Stimulated activated CD8-positive, alpha-beta memory T cell treated with anti-CD3 and anti-CD28 coated beads, Interleukin-2, amount 100 ng/mL, for 1 hour (primary cell): ENCODE data around the gene PHF20.
"Not testable (repeated sequence)": the region's sequence is repeated elsewhere in the genome, so short reads cannot be mapped to it uniquely, and the experiment has no call there.

Experiments used
- DNase-seq, 2 donors: peaks; one replicate each; pipeline ENCODE4 v3.0.0-alpha.2; 2020; ENCODE audit warnings: low read depth in 2 of 2

PHF20 gene

DNA sequence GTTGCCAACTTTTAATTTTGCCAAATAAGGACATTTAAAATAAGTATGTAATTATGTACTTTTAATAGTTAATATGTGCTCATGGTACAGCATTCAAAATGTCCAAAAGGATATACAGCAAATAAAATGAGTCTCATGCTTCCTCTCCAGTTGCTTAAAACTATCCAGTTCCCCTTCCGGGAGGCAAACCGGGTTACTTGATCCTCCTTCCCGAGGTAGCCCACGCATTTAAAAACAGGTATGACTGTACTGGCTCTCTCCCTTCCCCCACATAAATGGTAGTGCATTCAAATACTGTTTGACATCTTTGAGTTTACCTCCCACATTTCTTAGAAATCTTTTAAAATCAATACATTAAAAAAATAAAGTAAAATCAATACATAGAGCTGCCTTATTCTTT is 66.4 kb downstream of the PHF20 start:
- DNase-seq = no peak

DNA sequence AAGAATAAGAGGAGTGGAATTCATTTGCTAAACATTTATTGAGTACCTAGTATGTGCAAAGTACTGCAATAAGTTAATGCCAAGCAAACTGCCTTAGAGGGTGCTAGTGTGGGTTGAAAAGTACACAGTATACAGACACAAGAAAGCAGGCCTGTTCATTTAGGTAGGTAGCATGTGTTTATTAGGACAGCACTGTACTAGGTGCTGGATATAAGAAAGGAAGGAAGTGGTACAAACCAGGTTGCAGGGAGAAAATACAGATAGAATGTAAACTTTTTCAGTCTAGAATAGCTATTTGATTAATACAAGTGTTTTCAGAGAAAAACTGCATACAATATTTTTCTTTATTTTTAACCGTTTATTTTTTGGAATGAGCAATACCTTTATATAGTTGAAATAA is 68.1 kb downstream of the PHF20 start:
- DNase-seq = no peak

DNA sequence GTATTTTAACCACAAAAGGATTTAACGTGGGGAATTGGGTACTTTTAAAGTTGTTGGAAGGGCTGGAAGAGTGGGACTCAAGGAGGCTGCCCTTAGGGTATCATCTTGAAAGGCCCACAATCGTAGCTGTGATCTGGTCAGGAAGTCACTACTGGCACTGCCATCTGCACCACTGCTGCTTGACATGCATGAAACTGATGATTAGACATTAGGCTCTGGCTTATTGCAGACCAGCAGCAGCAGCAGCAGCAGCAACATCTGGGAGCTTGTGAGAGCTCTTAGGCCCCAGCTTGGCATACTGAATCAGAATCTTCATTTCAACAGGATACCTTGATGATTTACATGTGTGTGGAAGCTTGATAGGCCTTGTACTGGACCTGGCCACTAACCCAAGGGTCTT is 68.6 kb downstream of the PHF20 start:
- no peak for DNase-seq

DNA sequence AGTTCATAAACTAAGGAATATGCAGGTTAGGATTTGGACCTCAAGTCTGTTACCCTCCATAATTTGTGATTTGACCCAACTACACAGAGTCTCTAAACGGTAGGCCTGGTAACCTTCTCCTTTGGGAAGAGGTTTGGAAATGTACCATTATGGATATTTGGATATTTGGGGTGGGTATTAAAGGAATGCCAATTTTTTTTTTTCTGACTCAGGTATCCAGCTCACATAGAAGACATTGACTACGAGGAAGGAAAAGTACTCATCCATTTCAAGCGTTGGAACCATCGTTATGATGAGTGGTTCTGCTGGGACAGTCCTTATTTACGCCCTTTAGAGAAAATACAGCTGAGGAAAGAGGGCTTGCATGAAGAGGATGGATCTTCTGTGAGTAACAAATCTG is 70.5 kb downstream of the PHF20 start:
- no peak for DNase-seq

DNA sequence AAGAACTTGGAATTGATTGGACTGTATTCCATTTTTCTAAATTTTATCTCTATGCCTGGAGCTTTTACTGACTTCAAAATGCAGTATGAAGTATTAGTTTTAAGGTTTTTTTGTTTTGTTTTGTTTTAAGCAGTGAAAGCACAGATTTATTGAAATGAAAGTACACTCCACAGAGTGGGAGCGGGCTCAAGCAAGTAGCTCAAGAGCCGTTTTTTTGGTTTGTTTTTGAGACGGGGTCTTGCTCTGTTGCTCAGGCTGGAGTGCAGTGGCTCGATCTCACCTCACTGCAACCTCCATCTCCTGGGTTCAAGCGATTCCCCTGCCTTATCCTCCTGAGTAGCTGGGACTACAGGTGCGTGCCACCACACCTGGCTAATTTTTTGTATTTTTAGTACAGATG is 72.1 kb downstream of the PHF20 start:
- not testable (repeated sequence) for DNase-seq

DNA sequence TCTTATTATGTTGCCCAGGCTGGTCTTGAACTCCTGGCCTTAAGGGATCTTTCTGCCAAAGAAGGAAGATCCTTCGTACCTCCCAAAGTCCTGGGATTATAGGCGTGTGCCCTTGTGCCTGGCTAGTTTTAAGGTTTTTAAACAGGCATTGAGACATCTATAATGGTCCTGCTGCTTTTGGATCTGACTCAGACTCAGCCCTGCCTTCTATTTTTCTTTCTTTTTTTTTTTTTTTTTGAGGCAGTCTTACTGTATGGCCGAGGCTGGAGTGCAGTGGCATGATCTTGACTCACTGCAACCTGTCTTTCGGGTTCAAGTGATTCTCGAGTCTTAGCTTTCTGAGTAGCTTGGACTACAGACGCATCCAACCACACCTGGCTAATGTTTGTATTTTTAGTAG is 73.7 kb downstream of the PHF20 start:
- no peak for DNase-seq

DNA sequence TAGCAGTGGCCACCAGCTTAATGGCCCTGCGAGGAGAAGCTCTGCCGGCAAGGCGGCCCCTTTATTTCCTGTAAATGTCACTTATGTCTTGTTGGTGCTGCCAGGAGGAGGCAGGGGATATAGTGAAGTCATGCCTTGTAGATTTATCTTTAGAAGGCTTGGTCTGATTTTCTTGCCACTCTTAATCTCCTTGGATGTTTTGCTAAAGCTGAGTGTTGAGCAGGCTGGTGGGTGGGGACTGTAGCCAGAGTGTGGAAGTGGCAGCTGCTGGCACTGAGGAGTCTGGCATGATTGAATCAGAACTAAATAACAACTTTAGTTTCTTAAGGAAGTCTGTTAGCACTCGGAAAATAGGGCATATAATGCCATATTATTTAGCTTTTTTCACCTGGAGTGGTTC is 77.9 kb downstream of the PHF20 start:
- DNase-seq = no peak

DNA sequence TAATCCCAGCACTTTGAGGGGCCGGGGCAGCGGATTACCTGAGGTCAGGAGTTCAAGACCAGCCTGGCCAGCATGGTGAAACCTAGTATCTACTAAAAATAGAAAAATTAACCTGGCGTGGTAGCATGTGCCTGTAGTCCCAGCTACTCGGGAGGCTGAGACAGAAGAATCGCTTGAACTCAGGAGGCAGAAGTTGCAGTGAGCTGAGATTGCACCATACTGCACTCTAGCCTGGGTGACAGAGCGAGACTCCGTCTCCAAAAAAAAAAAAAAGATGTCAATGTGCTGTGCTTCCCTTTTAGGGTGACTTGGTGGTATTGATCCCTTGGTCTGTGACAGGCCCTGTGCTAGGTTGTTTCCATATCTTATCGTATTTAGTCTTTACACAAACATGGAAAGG is 79.8 kb downstream of the PHF20 start:
- DNase-seq = not testable (repeated sequence)

DNA sequence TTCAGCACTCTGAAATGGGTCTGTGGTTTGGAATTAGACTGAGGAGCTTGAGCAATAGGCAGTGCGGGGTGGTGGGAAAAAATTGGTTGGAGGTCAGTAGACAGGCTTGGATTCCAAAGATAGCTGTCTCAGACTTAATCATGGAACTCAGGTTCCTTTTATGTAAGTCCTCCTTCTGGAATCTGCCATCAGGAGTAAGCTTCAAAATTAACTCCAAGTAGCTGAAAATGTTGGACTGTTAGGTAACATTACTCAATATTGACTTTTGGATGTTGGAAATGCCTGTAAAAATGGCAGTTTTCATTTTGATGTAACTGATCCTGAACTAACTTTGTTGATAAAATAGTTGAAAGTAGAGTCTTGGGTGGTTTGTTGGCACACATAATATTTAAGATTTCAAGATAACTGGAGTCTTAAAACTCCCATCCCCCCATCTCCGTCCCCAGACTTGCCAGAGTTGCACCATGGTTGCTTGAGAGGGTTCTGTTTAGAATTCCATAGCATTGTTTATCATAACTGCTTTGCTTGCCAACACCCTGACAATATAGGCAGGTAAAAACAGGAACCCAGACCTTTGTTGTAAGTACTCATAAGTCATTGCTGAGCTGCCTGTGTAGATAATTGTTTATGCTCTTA is 83.0 kb downstream of the PHF20 start:
- DNase-seq = no peak

DNA sequence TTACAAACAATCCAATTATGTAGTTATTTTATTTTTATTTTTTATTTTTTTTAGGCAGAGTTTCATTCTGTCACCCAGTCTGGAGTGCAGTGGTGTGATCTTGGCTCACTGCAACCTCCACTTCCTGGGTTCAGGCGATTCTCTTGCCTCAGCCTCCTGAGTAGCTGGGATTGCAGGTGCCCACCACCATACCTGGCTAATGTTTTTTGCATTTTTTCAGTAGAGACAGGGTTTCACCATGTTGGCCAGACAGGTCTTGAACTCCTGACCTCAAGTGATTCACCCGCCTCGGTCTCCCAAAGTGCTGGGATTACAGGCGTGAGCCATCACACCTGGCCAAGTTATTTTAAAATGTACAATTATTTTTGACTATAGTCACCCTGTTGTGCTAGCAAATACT is 83.8 kb downstream of the PHF20 start:
- DNase-seq = not testable (repeated sequence)

DNA sequence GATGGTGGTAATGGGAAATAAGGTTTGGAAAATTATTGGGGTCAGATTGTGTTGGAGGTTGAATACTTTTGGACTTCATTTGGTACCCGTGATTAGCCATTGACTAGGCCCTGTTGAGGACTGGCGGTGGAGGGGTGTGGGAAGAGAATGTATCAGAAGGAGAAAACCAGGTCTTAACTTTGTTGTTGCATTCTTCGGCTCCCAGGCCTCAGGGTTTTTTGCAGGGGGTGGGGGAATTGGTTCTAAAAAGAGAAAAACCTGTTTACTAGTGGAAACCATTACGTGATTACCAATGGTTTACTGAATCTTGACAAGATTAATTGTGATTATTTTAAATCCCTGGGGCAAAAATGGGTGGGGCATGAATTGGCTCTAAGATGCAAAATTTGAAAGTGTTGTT is 85.1 kb downstream of the PHF20 start:
- no peak for DNase-seq

DNA sequence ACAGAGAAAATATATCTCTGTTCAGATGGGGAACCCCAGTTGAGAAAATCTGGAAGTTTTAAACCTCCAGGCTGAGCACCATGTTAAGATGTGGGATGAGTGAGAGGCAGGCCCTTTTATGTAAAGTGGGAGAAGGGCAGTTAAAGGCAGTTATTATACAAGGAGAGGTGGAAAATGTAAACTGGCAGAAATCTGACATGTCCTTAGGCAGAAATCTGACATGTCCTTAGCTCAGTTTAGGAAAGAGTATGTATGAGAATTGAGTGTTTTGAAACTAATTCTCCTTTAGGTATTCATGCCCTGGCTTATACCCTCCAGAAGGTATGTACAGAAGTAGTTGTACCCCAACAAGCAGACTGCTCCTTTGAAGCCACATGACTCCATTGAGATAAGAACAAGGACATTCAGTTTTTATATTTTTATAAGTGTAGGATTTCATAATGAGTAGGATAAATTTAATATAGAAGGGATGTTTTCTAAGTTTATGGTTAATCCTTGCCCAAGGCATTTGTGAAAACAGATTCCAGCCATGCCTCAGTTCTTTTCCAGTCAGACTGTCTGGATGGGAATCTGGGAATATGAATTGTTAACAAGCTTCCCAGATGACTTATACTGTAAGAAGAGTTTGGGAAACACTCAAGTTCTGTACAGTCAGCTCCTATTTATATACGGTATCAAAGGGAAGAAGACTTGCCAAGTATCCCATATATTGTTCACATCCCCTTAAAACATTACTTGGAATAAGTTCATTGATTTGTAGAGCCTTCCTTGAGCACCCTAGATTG is 94.8 kb downstream of the PHF20 start:
- no peak for DNase-seq

DNA sequence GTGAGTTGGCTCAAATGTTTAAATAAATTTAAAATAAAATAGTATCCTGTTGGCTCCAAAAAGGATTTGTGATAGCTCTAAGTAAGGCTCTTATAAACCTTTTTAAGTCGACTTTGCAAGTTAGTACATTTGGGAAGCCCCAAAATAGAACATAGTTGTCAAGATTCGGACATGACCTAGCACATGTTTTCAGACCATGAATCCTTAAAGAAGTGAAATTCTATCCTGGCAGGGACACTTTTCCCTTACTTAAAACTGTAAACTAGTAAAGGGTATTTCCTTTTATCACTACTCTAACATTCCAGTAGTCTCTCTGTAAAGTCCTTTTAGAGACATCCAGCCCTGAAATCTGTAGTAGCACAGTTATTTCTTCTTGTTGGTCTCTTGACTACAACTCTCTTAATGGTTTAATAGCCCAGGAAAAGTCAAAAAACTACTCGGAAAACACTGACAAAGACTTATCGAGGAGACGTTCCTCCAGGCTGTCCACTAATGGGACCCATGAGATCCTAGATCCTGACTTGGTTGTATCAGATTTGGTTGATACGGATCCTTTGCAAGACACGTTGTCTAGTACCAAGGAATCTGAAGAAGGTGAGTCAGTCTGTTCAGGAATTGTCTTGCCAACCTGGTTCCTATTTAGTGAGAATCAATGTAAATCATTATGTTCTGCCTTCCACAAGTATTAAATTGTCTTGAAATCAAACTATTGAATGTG is 98.9 kb downstream of the PHF20 start:
- no peak for DNase-seq

DNA sequence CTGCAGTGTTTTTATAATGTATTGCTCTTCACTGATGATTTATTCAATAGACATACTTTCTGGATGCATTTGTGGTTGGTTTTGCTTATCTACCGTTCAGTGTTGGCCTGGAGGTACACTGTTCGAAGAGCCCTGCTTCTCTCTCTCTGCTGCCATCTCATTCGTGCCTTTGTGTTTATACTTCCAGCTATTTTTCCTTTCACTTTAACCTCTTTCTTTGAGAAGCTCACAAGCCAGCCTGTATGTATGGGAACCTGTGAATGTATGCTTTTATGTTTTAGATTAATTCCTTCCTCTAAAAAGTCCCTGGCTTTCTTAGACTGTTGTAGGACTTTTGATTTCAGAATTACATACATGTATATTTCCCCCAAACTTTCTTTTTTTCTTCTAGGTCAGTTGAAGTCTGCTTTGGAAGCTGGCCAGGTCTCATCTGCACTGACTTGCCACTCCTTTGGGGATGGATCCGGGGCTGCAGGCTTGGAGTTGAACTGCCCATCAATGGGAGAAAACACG is 99.5 kb downstream of the PHF20 start:
- DNase-seq = no peak

DNA sequence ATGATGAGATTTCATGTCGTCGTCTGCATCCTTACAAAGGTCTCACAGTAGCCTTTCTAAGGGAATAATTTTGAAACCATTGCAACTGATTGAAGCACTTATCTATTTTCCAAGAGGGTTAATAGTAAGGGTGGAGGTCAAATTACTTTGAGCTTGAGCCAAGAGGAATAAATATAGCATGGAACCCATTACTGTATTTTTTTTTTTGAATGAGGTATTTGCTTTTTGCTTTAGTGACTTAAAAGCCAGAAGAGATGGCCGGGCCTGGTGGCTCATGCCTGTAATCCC is 104.2 kb downstream of the PHF20 start:
- DNase-seq = no peak

DNA sequence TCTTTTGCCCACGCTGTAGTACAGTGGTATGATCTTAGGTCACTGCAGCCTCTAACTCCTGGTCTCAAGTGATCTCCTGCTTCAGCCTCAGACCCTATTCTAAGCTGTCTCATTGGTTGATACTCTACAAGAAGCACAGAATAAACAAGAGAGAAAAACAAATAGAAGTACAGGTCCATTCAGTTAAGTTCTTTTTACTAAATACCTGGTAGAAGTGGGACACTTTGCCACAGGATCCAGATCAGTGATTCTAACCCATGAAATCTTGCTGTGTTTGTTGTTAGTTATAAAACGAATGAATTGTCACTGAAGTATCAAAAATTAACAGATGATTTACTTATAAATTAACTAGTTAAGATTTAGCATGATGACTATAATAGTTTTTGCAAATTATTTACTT is 105.8 kb downstream of the PHF20 start:
- DNase-seq = no peak

DNA sequence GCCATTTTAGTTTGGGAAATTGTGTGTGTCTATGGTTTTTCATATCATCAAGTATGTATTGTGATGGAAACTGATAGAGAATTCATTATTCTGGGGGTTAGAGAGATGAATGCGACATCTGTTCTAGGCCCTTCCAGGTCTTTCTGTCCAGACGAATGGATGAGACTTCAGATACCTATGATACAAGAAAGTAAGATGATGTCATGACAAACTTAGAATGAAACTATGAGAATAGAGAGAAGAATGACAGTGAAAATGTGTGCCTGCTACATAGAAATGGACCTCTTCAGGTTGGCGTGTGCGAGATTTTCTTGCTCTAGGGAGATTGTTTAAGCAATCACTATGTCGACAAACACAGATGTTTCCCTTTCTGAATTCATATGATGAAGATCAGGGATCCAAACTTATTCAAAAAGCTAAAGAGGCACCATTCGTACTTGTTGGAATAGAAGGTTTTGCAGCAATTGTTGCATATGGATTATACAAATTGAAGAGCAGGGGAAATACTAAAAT is 106.4 kb downstream of the PHF20 start:
- DNase-seq = no peak

DNA sequence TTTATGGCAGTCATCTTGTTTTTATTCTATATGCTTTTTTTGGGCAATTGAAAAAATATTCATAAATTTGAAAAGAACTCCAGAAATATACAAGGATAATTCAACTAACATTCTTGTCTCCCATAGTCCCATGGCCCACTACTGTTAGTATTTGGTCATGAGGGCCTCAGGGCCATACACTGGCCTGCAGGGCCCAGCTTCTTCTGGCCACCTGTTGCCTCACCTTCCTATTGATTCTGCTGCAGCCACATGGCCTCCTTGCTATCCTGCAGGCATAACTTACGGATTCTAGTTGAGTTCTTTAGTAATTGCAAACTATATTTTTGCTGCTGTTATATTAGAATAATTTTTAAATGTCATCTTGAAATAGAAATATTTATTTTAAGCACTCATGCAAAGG is 109.9 kb downstream of the PHF20 start:
- DNase-seq = no peak

DNA sequence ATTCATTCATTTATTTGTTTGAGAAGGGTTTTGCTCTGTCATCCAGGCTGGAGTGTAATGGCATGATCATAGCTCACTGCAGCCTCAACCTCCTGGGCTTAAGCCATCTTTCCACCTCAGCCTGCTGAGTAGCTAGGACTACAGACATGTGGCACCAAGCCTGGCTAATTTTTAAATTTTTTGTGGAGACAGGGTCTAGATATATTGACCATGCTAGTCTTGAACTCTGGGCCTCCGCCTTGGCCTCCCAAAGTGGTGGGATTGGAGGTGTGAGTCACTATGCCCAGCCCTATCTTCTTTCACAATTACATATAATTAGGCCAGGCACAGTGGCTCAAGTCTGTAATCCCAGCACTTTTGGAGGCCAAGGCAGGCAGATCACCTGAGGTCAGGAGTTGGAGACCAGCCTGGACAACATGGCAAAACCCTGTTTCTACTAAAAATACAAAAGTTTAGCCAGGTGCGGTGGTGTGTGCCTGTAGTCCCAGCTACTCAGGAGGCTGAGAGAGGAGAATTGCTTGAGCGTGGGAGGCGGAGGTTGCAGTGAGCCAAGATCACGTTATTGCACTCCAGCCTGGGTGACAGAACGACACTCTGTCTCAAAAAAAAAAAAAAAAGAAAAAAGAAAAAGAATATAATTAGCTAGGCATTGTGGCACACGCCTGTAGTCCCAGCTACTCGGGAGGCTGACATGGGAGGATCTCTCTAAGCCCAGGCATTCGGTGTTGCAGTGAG is 110.8 kb downstream of the PHF20 start:
- not testable (repeated sequence) for DNase-seq

DNA sequence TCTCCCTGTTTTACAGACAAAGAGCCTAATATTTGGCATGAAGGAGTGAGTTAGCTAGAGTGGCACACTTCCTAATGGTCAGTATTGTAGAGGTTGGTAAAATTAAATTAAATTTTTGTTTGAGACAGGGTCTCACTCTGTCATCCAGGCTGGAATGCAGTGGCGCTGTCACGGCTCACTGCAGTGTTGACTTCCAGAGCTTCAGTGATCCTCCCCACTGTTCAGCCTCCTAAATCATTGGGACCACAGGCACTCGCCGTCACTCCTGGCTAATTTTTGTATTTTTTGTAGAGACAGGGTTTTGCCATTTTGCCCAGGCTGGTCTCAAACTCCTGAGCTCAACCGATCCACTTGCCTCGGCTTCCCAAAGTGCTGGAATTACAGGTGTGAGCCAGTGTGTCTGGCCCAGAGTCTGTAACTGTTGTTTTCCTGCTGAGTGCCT is 111.5 kb downstream of the PHF20 start:
- DNase-seq = no peak

DNA sequence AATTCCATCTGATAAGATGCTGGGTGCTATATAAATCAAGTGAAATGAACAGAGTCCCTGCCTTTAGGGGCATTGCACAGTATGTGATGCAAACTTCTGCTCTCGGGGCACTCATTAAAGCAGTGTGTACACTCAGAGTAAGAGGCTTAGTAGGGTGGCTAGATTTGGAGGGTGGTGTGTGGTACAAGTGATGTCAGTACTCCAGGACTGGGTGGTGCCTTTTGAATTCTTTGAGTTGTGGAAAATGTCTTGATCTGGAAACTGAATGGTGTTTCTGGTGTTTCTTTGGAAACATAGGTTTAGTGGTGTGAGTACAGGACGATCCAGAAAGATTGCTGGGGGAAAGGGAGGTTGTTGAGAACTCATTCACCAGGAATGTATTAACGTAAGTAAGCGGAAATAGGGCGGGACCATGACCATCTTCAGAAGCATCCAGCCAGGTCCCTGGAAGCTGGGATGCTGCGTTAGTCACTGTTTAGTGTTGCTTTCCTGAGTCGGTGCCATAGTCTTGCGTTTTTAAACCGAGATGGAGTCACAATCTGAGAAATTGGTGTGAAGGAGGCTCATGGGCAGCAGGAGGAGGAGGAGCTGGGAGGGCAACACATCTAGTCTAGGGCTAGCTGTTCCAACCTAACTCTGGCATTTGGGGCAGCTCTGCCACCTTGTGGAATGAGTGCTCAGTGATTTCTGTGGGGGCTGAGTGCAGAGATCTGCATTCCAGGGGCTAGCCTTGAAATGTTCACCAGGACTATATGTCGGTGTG is 112.1 kb downstream of the PHF20 start:
- DNase-seq = peak; percentile 18 to 30
